Stimulated activated CD4-positive, alpha-beta T cell treated with anti-CD3 and anti-CD28 coated beads, Interleukin-1b, Interleukin-23, amount 100 ng/mL, for 4 hours (primary cell): ENCODE results near the gene FOXS1.
"Not testable (repeated sequence)": the region's sequence is repeated elsewhere in the genome, so short reads cannot be mapped to it uniquely, and the experiment has no call there.

Experiments used
- DNase-seq, 2 donors: peaks; one replicate each; pipeline ENCODE4 v3.0.0-alpha.2; 2020; ENCODE audit warnings: low read depth in 2 of 2

FOXS1 gene

DNA sequence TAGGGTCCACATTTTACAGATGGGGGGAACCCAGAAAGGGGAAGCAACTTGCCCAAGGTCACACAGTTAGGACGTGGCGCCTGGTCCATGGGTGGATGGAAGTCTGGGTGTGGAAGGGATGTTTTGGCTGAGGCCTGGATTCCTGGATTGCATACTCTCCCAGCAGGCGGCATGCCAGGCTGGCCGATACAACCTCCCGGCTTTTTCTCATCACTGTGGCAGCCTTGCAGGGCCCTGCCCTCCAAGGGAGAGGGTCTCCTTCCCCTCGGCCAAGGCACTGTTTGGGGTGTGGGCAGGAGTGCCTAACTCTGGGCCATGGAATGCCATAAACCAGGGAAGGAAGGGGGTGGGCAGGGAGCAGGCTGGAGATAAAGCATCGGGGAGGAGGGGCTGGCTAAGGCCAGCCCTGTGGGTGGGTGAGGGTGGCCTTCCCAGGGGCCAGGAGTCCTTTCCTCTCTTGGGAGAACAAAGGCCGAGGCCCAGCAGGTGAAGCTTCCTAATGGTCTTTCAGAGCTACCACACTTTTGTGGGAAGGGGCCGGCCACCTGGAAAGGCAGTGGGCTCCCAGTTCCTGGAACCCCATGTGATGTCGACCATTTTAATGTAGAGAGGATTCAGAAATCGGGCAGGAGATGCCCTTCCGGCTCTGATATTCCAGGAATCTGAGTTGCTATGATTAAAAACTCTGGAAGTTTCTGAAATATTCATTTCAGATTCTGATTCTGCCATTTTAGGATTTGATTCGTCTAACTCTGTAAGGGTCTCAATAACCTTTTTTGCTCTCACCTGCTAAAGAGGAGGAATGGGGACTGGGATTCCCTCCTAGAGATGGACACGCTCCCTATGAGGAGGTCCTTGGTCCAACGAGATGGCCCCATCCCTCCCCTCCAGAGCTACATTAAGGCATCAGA is 4.2 kb downstream of the FOXS1 start:
- DNase-seq, result no peak

DNA sequence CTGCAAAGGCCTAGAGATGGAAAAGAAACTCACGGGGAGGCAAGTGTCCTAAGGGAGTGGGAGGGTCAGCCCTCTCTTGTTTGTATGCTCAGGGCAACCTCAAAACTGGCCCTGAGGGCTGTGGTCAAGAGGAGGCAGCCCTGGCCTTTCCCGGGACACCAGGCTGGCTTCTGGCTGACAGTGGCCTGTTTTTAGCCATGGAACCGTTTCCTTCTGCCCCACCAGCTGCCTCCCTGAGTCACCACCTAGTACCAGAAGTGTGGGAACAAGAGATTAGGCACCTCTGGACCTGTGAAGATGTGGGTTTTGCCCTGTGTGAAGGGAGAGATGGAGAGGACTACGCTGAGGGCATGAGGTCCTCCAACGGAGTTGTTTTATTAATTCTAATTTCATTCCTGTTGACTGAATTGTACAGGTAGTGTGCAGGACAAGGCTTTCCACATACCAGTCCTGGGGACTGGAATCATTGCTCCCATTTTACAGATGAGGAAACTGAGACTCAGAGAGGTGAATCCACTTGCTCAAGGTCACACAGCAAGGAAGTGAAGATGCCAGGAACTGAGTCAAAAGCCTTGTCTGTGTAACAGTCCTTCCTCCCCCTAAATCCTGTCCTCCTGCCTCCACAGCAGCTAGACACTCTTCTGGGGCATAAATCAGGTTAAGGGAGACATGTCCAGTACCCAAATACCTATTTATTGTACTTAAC is 5.5 kb downstream of the FOXS1 start:
- DNase-seq, result no peak

DNA sequence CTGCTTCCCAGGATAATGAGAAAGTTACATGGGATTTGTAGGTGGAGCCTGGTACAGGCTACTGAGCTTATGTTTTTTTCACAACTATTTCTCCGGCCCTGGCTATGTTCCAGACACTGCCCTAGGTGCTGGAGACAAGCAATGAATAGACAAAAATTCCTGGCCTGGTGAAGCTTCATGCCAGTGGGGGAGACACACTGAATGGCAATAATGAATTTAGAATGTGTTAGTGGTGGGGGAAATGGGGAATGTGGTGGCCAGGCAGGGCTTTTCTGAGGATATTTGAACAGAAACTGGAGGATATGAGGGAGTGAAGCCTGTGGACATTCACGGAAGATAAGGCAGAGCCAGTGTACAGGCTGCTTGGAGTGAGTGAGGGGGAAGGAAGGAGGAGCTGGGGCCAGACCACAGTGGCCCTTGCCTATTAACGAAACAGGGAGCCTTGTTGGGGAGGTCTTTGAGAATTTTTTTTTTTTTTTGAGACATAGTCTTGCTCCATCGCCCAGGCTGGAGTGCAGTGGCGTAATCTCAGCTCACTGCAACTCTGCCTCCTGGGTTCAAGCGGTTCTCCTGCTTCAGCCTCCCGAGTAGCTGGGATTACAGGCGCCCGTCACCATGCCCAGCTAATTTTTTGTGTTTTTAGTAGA is 6.6 kb downstream of the FOXS1 start:
- no peak for DNase-seq

DNA sequence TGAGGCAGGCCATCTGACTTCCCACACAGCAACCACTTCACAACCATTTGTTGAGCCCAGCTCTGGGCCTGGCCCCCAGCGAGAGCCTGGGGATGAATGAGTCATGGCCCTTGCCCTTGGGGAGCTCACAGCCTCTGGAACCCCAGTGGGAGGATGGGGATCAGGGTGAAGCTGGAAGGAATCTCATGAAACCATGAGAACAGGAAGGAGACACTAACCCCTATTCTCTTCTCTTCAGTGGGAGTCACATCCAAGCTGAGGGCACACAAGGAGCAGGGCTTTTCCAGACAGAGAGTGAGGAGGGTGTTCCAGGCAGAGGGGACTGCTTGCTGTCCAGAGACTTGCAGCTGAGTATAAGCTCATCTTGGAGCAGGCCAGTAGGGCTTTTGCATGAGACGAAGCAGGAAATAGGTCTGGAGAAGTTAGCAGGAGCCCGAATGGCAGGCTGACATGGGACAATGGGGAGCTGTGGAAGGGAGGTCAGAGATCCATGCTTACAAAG is 7.5 kb downstream of the FOXS1 start:
- DNase-seq, result no peak

DNA sequence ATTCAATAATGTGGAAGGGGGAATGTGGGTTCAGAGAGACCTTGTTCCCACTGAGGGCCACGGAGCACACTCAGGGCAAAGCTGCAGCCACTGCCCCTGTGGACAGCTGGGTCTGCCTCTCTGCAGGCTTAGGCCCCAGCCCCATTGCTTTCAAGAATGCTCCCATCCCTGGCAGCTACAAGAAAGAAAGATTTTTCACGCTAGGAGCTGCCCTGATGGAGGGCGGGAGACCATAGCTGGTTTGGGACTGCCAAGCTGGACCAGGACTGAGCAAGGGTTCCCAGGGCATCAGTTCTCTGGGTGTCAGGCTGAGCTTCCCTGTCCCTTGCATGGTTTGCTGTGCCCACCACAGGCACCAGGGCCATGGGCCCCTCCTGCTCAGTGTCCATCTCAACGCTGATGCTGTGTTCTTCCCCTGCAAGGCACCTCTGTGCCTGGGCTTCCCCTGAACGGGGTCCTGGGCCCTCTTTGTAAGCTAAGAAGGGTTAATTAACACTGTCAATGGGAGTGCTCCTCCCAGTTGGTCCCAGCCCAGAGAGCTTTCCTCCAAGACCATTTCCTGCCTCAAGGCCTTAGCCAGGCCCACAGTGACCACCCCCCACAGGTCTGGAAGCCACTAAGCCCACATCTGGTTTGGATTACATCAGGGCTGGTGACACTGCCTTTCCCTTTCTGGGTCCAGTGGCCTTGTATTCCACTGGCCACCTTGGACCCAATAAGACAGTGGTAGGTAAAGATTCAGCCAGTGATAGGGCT is 8.4 kb downstream of the FOXS1 start:
- DNase-seq, result no peak

DNA sequence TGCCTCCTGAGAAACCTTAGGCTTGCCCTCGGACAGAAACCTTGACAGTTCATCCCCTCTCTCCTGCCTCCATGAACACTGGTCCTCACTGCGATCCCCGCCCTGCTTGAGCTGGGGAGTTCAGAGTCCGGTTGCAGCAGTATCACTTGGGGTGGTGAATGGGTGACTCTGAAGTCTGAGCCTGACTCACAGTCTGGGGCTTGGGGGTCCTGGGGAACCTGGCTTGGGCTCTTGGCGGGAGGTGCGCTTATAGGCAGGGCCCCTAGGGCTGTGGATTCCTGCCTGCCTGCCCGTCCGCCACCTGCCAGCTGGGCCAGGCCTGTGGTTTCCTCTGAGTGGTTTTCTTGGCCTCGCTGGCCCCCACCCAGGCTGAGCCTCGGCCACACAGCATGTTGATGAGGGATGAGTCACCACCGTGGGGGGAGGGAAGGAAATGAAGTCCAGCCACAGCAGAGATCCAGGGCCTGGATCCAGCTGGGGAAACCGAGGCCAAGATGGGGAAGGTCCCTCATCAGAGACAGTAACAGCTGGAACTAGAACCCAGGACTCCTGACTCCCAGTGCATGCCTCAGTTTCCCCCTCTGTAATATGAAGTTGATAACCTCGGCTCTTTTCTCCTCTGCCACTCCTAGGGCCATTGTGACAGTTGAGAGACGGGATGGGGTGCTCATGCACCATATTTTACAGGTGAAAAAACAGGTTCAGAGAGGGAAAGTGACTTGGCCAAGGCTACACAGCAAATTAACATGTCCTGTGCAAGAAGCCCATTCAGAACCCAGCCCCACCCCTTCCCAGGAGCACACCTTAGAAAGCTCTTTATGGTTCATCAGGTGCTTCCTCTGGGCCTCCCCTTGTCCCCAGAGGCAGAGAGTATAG is 9.2 kb downstream of the FOXS1 start:
- no peak for DNase-seq

DNA sequence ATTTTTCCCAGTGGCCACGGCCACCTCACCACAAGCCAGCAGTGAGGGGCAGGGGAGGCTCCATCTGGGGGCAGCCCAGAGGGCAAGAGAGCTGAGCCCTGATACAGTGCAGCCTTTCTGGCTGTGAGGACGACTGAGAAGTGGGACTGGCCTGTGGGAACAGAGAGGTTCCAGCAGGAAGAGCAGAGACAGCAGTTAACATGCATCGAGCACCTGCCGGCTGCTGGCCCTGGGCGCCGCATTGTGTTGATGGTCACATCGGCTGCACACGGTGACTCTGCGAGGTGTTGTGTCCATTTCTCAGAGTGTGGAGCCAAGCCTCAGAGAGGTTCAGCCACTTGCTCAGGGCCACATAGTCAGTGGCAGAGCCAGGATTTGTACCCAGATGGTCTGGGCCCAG is 9.8 kb downstream of the FOXS1 start:
- no peak for DNase-seq

DNA sequence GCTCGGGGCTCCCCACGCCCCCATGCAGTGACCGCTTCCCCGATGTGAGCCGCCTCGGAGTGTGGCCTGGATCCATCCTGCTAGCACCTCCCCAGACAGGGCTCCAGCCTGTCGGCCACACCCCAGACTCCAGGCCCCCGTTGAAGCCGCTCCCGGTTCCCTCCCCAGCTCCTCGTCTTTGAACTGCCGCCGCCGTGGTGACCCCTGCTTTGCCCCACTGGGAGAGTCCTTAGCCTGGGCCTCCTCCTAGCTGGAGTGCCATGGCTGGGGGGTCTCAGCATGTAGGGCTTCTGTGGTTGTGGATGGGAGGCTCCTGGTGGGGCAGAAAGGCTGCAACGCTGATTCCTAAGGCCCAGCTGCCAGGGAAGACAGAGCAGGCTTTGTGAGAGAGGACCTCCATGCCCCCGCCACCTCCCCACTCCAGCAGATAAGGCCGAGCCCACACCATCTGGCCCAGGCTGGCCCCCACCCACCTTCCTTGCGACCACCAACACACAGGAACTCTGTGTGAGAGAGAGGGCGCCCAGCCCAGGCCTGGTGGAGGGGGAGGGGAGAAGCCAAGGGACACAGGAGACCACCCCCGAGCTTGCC is 11.4 kb downstream of the FOXS1 start:
- DNase-seq, result no peak

DNA sequence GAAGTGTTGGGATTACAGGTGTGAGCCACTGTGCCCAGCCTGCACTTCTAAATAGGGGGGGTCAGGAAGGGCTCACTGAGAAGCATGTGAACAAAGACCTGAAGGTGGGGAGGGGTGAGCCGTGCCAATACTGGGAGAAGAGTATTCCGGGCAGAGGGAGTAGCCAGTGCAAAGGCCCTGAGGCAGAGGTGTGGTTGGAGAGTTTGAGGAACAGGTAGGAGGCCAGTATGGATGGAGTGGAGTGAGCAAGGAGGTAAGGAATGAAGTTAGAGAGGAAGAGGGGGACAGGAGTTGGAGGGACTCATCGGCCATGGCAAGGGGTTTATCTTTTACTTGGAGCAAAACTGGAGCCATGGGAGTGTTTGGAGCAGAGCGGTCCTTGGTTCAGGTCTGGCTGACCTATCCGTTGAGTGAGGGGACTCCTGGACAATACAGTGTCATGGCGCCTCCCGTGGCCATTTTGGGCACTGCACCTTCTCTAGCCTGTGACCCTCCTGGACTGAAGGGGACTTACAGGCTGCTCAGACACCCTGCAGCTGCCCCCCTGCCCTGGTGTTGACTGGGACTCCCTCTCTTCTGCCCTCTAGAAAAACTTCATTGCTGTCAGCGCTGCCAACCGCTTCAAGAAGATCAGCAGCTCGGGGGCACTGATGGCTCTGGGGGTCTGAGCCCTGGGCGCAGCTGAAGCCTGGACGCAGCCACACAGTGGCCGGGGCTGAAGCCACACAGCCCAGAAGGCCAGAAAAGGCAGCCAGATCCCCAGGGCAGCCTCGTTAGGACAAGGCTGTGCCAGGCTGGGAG is 12.1 kb downstream of the FOXS1 start:
- DNase-seq, result peak; percentile 31 to 55

DNA sequence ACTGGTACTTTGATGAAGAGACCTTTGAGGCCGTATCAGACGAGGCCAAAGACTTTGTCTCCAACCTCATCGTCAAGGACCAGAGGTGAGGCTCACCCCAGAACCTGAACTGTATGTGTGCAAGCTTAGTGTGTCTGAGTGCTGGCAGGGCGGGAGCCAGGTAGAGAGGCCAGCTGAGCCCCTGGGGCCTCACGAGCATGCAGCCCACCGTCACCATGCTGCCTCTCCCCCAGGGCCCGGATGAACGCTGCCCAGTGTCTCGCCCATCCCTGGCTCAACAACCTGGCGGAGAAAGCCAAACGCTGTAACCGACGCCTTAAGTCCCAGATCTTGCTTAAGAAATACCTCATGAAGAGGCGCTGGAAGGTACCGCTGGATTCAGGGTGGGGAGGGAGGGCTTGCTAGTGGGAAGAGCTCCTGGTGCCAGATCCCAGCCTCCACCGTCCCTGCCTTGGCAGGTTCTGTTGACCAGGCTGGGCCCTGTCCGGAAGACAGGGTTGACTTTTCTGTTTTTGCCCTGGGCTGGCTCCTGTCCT is 13.6 kb downstream of the FOXS1 start:
- DNase-seq, result no peak

DNA sequence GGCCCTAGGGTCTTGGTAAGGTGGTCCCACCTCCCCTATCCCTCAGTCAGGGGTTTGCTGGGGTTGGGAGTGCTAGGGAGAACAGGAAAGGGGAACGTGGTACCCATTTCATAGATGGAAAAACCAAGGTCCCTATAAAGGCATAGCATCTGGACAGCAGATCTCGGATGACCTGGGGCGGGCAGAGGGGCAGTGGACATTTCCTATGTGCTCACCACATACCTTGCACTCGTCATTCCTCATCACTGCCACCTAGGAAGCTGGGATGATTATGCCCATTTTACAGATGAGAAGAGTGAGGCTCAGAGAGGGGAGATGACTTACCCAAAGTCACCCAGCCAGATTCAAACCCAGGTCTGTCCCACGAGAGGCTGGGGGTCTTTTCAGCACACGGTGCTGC is 14.2 kb downstream of the FOXS1 start:
- DNase-seq, result no peak

DNA sequence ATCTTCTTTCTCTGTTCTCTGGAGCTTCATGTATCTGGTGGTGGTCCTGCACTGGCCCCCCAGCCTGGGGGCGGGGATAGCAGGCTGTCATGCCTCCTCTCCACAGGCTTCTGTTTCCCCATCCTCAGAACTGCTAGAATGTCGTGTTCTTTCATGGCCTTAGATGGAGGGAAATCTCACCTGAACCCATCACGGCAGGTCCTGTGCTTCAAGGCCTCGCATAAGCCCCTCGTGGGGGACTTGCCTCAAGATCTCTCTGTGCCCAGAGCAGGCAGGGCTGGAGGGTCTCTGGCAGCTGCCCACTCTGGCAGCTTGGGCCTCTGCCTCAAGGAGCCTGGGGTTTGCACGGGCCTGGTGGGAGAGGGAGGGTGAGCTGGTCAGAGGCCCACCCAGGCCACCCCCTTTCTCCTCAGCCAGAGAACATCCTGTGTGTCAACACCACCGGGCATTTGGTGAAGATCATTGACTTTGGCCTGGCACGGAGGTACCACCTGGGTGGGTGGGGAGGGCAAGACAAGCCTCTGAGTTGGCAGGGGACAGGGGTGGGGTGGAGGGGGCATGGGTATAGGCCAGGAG is 14.9 kb downstream of the FOXS1 start:
- no peak for DNase-seq

DNA sequence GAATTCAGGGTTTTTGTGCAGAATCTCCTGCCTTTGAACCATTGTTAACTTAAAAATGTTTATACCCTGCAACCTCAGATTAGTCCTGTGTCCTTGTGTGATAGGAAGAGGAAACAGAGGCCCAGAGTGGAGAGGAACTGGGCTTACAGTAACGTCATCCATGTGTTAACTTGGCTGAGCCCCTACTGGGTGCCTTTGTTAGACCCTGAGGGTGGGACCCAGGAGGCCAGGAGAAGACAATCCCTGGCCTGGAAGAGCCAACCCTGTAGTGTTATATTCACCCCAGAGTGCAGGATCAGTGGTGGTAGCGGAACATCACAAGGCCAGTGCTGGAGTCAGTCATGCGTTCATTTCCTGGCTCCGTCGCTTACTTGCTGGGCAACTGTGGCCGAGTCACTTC is 15.7 kb downstream of the FOXS1 start:
- DNase-seq, result no peak

DNA sequence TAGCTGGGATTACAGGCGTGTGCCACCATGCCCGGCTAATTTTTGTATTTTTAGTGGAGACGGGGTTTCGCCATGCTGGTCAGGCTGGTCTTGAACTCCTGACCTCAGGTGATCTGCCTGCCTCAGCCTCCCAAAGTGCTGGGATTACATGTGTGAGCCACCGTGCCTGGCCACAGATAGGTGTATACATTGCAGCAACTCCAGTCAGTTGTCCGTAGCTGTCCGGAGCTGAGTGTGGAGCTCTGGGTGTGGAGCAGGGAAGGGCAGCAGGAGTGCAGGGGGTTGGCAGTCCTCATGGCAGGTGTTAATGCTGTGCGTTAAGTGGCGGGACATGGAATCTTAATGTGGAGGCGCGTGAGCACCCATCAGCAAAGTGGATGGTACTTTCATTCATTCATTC is 17.4 kb downstream of the FOXS1 start:
- not testable (repeated sequence) for DNase-seq

DNA sequence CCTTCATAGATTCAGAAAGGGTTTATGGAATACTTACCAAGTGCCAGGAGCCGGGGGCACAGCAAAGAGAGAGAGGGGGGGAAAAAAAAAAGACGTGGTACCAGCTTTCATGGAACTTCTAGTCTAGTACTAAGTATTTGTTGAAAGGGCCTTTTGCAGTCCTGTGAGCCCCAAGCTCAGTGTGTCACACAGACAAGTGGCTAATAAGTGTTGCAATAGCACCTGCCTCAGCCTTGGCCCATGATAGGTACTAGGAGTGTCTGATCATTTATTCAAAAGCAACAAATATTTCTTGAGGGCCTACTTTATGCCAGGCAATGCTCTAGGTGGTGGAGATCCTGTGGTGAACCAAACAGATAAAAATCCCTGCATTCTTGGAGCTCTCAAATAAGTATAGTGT is 18.3 kb downstream of the FOXS1 start:
- DNase-seq, result no peak

DNA sequence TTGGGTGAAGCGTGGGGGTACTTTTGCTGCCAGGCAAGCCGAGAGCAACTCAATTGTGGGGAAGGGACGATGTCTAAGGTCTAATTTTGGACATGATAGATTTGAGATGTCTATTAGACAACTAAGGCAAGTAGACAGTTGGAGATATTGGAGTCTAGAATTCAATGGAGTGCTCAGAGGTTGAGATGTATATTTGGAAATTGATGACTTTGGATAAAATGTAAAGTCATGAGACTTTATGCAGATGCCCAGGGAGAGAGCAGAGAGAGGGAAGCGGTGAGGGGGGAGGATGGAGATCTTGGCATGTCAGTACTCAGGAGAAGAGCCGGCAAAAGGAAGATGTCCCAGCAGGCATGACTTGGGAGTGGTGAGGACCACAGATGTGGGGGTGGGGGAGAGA is 19.3 kb downstream of the FOXS1 start:
- no peak for DNase-seq

DNA sequence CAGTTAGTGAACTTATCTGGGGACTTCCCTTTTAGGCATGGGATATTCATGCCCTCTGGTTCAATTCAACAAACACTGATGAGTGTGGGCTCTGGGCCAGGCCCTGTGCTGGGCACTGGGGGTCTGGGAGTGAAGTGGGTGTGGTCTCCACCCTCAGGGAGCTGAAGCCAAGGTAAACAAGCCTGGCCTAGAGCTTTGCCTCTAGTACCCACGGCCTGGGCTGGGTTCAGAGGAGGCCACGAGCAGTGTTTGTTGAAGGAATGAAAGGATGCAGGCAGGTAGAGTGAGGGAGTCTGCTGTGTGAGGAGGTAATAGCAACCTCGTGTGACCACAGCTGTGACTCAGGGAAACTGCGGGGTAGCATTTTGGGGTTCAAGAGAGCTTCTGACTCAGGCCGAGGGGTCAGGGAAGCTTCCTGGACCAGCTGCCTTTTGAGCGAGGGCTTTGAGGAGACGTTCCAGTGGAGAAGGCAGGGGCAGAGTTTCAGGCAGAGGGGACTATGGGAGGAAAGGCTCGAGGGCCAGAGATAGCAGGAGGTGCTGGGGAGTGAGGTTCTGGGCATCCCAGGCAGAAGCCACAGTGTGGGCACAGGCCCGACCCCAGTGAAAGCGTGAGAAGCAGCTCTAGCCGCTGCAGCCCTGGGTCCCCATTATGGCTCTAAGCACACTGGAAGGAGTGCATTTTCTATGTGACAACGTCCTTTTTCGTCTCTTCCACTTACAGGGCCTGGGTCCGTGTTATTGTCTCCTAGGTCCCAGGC is 20.7 kb downstream of the FOXS1 start:
- no peak for DNase-seq

DNA sequence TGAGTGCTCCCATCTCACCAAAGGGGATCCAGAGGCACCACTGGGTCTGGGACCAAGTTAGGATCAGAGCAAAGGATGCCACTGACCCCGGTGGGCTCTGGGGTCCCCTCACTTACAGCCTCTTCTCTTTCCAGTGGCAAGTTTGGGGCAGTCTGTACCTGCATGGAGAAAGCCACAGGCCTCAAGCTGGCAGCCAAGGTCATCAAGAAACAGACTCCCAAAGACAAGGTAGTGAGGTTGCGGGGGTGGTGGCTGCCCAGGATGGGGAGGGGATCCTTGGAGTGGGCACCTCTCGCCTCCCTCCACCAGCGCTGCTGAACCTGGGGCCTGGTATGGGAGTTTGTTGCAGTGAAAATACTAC is 21.3 kb downstream of the FOXS1 start:
- no peak for DNase-seq
